SH-SY5Y (cell line): ENCODE data around the gene AKR1E2.

ENCODE experiments used
- GATA2 ChIP-seq: IDR thresholded peaks from 2 replicates; pipeline ENCODE4 v1.6.1; 2011; ENCODE audit warnings: mild to moderate bottlenecking, low read depth, low read length
- GATA3 ChIP-seq: IDR thresholded peaks from 2 replicates; pipeline ENCODE4 v1.6.1; 2011; ENCODE audit warnings: low read depth, mild to moderate bottlenecking, low read length, moderate library complexity

The AKR1E2 gene

DNA sequence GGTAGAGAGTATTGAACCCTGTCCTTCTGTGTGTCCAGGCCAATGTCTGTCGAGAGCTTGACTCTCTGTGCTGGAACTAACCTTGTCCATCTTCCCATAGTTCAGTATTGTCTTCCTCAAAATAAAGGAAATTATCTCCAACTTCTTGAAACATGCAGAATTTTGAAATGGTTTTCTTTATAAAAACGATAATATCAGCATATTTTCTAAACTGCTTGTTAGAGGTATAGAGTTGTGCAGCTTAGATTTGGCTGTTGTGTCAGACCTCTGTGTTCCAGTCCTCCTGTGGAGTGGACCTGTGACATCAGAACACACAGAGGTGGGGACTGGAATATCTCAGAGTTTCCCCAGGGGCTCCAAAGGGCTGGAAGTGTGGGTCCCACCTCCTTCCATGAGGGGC is 22.2 kb upstream of the AKR1E2 start:
- TF ChIP-seq GATA3 (no peak), GATA2 (no peak)

DNA sequence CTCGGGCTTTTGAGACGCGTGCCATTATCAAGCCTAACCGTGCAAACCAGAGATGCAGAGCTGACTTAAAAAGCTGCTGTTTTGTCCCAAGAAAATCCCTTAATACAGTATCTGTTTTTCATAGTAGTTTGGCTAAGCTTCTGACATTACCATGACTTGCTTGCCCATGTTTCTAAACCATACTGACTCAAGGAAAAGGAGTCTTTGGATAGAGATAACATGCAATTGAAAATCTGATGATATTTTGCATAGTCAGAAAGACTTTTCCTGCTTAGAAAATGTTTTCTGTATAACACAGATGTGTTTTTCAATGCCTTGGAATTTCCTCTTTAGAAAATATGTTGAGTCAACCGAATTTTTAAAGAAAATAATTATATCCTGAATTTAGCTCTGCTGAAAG is 21.5 kb upstream of the AKR1E2 start:
- TF ChIP-seq GATA3 (no peak), GATA2 (no peak)

DNA sequence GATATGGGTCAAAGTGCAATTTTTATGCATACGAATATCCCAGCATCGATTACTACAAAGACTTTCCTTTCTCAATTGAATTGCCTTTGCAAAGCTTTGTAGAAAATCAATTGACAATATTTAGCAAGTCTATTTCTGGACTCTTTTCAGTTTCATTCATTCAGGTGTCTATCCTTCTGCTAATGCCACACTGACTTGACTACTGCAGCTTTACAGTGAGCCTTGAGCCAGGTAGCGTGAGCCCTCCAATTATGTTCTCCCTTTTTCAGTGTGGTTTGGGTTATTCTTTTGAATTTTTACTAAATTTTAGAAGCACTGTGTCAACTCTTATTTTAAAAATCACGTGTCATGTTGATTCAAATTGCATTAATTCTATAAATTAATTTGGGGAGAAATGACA is 19.5 kb upstream of the AKR1E2 start:
- TF ChIP-seq GATA3, result no peak
- no peak for TF ChIP-seq GATA2

DNA sequence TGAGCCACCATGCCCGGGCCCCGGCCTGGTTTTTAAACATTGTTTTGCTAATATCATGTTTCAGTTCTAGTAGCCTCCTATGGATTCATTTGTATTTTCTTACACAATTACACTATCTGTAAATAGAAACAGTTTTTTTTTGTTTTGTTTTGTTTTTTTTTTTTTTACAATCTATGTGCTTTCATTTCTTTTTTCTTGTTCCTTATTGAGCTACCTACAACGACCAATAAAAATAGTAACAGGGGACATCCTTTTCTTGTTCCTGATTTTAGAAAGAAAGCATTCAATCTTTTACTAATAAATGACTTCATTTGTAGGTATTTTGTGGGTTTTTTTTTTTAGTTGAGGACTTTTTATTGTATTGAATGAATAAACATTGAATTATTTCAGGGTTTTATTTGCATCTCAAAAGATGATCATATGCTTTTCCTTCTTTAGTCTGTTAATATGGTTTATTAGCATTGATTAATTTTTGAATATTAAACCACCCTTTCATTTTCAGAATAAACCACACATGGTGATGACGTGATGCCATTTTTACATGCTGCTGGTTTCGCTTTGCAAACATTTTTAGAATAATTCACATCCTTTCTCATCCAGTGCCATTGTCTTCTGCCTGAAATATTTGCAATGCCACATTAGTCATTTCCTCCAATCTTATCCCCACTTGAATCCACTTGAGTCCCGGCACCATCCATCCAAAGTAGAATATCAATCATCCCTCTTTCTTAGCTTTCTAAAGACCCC is 18.1 kb upstream of the AKR1E2 start:
- TF ChIP-seq GATA3 (no peak), GATA2 (no peak)

DNA sequence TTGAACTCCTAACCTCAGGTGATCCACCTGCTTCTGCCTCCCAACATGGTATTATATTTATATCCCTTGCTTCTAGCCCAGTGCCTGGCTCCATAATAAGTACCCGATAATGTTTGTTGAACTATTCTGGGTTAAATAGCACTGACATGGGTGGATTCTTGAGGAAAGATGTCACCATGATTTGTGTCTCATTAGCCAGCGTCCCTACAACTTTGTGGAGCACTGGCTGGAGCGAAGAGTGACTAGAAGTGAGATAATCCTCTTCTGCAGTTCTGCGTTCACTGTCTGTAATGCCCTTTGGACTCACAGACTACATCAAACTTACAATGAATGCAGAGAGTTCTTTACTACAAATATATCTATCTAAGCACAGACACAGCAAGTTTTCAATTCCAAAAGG is 16.9 kb upstream of the AKR1E2 start:
- TF ChIP-seq GATA2 (no peak), GATA3 (no peak)

DNA sequence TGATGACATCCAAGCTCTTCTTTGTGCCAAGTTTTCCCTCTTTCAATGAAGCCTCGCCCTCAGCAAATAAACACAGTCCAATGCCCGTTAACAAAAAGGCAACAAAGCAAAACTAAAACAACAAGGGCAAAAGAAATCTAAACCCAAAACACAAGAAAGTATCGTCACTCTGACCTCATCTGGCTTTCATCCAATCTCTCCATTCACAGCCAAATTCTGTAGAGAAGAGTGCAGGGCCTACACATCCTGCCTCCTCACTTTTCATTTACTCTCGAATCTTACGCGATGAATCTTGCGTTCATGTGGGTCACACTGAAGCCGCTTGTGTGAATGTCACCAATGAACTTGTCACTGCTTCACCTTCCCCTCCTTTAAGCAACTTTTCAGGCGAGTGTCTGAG is 15.9 kb upstream of the AKR1E2 start:
- TF ChIP-seq GATA2 (no peak), GATA3 (no peak)

DNA sequence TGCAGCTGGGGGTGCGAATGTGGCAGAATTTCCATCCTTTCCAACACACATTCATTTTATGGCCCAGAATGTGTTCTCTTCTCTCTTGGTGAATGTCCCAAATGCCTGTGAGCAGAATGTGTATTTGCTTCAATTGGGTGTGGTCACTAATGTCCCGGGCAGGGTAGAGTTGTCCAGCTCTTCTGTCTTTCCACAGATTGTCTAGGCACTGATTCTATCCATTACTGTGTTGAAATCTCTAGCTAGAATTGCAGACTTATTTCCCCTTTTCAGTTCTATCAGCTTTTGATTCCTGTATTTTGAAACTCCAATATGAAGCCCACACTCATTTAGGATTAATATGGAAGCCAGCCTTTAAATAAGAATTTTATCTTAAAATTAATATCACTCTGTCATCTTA is 14.0 kb upstream of the AKR1E2 start:
- TF ChIP-seq GATA3 (no peak), GATA2 (no peak)

DNA sequence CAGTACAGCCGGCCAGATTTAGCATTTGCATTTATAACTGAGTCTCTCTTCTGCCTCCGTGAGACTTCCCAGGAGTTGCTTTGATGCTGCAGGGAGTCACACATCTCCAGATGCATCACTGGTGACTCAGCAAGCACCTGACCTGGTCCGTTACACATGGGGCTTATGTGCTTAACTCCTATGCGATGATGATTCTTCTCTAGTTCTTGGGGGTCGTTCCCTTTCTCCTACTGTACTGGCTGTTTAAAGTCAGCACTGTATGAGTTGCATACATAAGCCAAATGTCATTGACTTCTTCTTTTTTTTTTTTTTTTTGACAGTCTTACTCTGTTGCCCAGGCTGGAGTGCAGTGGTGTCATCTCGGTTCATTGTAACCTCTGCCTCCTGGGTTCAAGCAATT is 13.0 kb upstream of the AKR1E2 start:
- TF ChIP-seq GATA2, result no peak
- TF ChIP-seq GATA3, result no peak

DNA sequence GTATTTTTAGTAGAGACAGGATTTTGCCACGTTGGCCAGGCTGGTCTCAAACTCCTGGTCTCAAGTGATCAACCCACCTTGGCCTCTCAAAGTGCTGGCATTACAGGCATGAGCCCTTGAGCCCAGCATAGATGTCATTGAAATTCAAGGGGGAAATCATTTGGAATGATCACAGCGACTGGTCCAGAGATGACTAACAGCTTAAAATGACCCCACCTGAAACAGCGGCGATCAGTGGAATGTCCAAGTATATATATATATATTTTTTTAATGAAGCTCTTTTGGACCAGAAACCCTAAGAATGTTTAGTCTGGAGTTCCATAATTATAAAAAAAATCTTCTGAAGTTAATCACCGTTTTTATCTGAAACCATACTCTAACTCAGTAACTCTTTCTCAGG is 12.5 kb upstream of the AKR1E2 start:
- TF ChIP-seq GATA3 (no peak), GATA2 (no peak)

DNA sequence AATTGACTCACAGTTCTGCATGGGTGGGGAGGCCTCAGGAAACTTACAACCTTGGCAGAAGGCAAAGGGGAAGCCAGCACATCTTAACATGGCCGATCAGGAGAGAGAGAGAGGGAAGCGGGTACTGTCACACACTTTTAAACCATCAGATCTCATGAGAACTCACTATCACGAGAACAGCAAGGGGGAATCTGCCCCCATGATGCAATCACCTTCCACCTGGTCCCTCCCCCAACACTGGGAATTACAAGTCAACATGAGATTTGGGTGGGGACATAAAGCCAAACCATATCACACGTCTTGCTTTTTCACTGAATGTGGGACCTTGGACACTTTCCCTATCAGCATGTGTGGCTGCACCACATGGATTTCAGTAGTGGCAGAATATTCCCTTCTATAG is 9.0 kb upstream of the AKR1E2 start:
- TF ChIP-seq GATA2 (no peak), GATA3 (no peak)

DNA sequence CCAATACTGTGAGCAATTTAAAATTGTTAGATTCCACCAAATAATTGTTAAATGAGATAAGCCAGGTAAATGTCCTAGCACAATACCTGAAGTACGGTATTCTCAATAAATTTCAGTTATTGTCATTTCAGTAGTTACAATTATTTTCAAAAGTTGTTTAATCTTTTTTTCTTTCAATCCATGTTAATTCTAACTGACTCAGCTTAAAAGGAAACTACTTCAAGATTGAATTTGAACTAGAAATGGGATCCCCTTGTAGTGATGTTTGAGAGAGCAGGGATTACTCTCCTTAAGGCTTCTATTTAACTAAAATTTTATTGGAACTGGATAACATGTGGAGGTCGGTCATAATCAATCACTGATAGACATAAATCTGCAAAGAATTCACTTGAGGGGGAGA is 6.9 kb upstream of the AKR1E2 start:
- no peak for TF ChIP-seq GATA3
- TF ChIP-seq GATA2, result no peak

DNA sequence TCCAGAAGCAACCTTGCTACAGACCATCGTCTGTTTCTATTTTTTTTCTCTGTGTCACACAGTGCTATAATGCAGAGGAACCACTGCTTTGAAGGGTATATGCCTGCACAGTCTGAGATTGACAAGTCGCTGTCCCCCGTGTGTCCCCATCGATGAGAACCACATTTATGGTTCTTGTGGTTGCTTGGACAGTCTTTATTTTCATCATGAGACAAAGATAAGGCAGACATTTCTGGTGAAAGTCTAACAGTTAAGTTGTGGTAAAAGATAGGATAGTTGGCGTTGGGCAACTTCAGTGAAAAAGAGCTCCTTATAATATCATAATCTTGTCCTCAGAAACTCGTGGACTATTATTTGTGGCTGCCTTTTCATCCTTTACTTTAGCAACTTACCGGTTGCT is 6.3 kb upstream of the AKR1E2 start:
- no peak for TF ChIP-seq GATA3
- TF ChIP-seq GATA2, result no peak

DNA sequence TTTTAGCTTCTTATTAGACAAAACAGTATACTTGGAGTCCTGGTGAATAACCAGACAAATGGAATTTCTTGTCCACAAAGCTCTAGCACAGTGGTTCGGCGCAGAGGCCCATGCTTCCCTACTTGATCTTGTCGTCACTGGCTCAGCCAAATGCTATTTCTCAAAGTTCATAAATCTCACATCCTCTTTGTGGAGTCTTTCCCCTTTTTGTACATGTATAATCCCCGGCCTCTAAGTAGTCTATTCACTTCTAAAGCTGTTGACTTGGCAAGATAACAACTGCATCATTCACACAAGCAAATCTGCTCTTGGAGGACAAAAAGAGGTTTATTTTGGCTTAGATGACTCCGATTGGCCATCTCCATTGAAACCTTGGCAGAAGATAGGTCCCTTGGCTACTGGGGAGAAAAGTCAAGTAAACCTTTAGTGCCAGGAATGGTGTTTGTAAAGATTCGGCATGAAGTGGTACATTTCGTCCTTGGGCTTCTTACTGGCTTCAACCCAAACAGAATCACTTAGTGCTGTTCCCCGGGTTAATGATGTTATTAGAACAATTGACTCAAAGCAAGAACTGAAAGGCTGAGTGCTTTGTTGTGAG is 5.1 kb upstream of the AKR1E2 start:
- TF ChIP-seq GATA3 (no peak), GATA2 (no peak)

DNA sequence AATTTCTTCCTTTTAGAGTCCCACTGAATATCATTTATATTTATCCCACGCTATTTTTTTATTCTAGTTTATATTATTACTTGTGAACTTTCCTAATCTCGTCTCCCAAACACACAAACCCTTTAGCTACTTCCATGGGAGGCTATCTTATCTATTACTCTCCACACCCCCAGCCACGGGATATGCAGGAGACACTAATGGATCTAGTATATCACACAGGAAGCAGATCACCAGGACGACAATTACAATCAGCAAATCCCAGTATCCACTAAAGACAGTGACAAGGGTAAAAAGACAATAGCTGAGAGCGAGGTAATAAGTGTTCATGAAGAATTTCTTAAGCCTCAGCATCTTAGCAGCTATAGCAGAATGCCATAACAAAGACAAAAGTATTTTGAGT is 3.8 kb upstream of the AKR1E2 start:
- TF ChIP-seq GATA3, result no peak
- no peak for TF ChIP-seq GATA2

DNA sequence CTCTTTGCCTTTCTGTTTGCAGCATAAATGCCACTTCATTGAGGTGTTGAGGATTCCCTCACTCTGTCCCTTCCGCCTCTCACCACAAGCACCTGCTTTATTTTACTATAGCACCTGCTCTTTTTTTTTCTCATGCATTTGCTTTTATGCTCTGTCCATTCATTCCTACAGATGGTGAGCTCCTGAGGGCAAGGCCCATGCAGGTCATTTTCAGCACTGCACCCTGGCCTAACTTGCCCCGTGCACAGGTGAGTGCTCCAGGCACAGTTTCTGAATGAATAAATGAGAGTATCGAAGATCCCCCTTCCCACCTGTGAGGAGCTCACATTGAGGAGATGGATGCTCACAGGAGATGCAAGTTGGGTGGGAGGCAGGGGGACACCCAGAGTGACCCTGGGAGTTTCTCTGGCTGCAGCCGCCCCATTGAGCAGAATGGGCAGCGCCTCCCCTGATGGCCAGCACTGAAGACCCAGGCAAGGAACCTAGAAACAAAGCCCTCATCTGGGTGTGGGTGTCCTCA is 1.2 kb upstream of the AKR1E2 start:
- TF ChIP-seq GATA3 (no peak), GATA2 (no peak)
